Measurements from ENCODE around the gene TFAP2D.

DNA sequence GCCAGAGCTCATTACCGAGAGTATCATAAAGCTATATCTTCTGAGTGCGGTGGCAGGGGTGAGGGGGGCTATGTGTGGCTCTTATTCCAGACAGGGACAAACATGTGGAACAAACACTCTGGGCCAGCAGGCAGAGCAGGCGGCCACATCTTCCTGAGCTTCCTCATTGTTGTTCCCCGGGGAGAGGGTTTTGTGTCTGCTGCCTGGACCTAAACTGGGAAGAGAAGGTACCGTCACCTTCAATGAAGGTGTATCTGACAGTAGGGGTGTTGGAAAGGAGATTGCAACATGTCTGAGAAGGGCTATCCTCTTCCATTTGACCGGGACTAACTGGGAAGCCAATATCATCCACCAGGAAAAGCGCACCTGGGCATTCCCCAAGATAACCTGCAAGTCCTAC is 1.6 kb upstream of the TFAP2D start:
- TF ChIP-seq, protein P1, sequence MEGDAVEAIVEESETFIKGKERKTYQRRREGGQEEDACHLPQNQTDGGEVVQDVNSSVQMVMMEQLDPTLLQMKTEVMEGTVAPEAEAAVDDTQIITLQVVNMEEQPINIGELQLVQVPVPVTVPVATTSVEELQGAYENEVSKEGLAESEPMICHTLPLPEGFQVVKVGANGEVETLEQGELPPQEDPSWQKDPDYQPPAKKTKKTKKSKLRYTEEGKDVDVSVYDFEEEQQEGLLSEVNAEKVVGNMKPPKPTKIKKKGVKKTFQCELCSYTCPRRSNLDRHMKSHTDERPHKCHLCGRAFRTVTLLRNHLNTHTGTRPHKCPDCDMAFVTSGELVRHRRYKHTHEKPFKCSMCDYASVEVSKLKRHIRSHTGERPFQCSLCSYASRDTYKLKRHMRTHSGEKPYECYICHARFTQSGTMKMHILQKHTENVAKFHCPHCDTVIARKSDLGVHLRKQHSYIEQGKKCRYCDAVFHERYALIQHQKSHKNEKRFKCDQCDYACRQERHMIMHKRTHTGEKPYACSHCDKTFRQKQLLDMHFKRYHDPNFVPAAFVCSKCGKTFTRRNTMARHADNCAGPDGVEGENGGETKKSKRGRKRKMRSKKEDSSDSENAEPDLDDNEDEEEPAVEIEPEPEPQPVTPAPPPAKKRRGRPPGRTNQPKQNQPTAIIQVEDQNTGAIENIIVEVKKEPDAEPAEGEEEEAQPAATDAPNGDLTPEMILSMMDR (IDR thresholded peaks at IDR 0.05): no peak
- no peak for TF ChIP-seq POLR2A (IDR thresholded peaks at IDR 0.05)

All from right lobe of liver (tissue), 4 donors.